Smooth muscle cell (in vitro differentiated cells): ENCODE measurements around the gene CRISPLD2. TPM values are rescaled to one million over a fixed set of nuclear protein-coding genes. Genes with fewer than 3 reads are reported as not detected.

ENCODE experiments used
- DNase-seq: peaks from one replicate; lab custom pipeline; 2025; ENCODE audit not compliant: unreplicated experiment; lab: John Stamatoyannopoulos, UW
- H2AFZ ChIP-seq: fragments of 200-600 bp; sonication (generic); 2 replicates; pipeline ENCODE4 v1.6.0; 2016; ENCODE audit warnings: antibody characterized with exemption, low read depth, mild to moderate bottlenecking
- H3F3A ChIP-seq: fragments of 200-600 bp; sonication (generic); 2 replicates; pipeline ENCODE4 v1.6.0; 2017; ENCODE audit warnings: antibody characterized with exemption, low read depth
- H3K27ac ChIP-seq: fragments of 200-600 bp; sonication (generic); 2 replicates; pipeline ENCODE4 v1.5.1; 2016; ENCODE audit warnings: low read depth, mild to moderate bottlenecking
- H3K27me3 ChIP-seq: fragments of 200-600 bp; sonication (generic); 2 replicates; pipeline ENCODE4 v1.6.1; 2016; ENCODE audit warnings: low read depth, mild to moderate bottlenecking
- H3K36me3 ChIP-seq: fragments of 200-600 bp; sonication (generic); 2 replicates; pipeline ENCODE4 v1.5.1; 2016; ENCODE audit warnings: low read depth
- H3K4me1 ChIP-seq: fragments of 200-600 bp; sonication (generic); 2 replicates; pipeline ENCODE4 v1.5.1; 2016; ENCODE audit warnings: low read depth
- H3K4me2 ChIP-seq: fragments of 200-600 bp; sonication (generic); 2 replicates; pipeline ENCODE4 v1.6.0; 2016; ENCODE audit warnings: mild to moderate bottlenecking
- H3K4me3 ChIP-seq: fragments of 200-600 bp; sonication (generic); 2 replicates; pipeline ENCODE4 v1.5.1; 2016; ENCODE audit warnings: mild to moderate bottlenecking
- H3K79me2 ChIP-seq: fragments of 200-600 bp; sonication (generic); 2 replicates; pipeline ENCODE4 v1.6.0; 2016; ENCODE audit warnings: low read depth, mild to moderate bottlenecking
- H3K9ac ChIP-seq: fragments of 200-600 bp; sonication (generic); 2 replicates; pipeline ENCODE4 v1.6.0; 2016; ENCODE audit warnings: low read depth
- H3K9me3 ChIP-seq: fragments of 200-600 bp; sonication (generic); replicated peaks from 2 replicates; pipeline ENCODE4 v1.5.1; 2016; ENCODE audit warnings: low read depth
- H4K20me1 ChIP-seq: fragments of 200-600 bp; sonication (generic); 2 replicates; pipeline ENCODE4 v1.6.0; 2016; ENCODE audit warnings: low read depth
- WGBS: methylation state at CpG from one replicate; pipeline ENCODE4 v1.1.7; 2016; ENCODE audit warnings: low lambda C conversion rate; 5-methylcytosine and 5-hydroxymethylcytosine counted together
- polyA plus RNA-seq: library from polyadenylated mRNA; unstranded; fragments of >200 nt; fragmentation: Nextera tagmentation; extraction: Ambion mirVana; gene quantifications from 2 replicates; pipeline ENCODE4 v1.2.1, GENCODE V29; 2016
- total RNA-seq: library from RNA; depleted of rRNA; stranded (reverse); fragments of >200 nt; gene quantifications from 2 replicates; pipeline ENCODE4 v1.2.3, GENCODE V29; 2014
- TF ChIP-seq, protein P1 (sequence below): fragments of 200-600 bp; sonication (generic); IDR thresholded peaks from 2 replicates; pipeline ENCODE4 v1.5.1; 2017; ENCODE audit warnings: borderline replicate concordance, mild to moderate bottlenecking, antibody characterized with exemption; ENCODE audit not compliant: insufficient read depth, poor library complexity, severe bottlenecking

CRISPLD2 gene
- total and polyA plus RNA-seq, 2 experiments from 2014 or later: 63.1 to 105 TPM

DNA sequence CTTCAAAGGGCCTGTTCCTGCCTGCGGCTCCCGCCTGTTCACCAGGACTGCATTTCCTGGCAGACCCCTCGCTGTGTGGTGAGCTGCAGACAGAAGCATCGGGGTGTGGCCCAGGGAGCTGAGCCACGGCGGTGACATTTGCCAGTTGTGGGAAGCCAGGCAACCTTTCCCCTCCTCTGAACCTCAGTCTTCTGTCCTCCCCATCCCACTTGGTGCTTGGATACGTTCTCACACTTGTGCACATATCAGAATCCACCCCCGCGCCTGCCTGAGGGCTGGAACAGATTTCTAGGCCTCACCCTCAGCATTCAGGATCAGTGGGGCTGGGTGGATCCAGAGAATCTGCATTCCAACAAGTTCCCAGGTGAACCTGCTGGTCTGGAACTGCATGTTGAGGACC, 63.5 kb downstream of the CRISPLD2 start:
- no peak overlapping the region for H3K4me2 ChIP-seq
- 50% methylated on average over 9 of the region's 9 CpGs for WGBS
- H3K4me3 ChIP-seq: no peak overlapping the region
- DNase-seq: no peak
- no peak overlapping the region for H2AFZ ChIP-seq
- peaks cover 35% of the 10 kb centered on the region for H3F3A ChIP-seq
- no peaks in the 10 kb centered on the region for H3K9me3 ChIP-seq
- no peaks in the 10 kb centered on the region for H4K20me1 ChIP-seq
- H3K9ac ChIP-seq: no peak overlapping the region
- H3K4me1 ChIP-seq: peaks cover 17% of the 10 kb centered on the region
- H3K27ac ChIP-seq: peak overlapping the region; percentile 94
- no peaks in the 10 kb centered on the region for H3K79me2 ChIP-seq
- peaks cover 5% of the 10 kb centered on the region for H3K36me3 ChIP-seq
- no peaks in the 10 kb centered on the region for H3K27me3 ChIP-seq
- TF ChIP-seq, protein P1, sequence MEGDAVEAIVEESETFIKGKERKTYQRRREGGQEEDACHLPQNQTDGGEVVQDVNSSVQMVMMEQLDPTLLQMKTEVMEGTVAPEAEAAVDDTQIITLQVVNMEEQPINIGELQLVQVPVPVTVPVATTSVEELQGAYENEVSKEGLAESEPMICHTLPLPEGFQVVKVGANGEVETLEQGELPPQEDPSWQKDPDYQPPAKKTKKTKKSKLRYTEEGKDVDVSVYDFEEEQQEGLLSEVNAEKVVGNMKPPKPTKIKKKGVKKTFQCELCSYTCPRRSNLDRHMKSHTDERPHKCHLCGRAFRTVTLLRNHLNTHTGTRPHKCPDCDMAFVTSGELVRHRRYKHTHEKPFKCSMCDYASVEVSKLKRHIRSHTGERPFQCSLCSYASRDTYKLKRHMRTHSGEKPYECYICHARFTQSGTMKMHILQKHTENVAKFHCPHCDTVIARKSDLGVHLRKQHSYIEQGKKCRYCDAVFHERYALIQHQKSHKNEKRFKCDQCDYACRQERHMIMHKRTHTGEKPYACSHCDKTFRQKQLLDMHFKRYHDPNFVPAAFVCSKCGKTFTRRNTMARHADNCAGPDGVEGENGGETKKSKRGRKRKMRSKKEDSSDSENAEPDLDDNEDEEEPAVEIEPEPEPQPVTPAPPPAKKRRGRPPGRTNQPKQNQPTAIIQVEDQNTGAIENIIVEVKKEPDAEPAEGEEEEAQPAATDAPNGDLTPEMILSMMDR: no peak

DNA sequence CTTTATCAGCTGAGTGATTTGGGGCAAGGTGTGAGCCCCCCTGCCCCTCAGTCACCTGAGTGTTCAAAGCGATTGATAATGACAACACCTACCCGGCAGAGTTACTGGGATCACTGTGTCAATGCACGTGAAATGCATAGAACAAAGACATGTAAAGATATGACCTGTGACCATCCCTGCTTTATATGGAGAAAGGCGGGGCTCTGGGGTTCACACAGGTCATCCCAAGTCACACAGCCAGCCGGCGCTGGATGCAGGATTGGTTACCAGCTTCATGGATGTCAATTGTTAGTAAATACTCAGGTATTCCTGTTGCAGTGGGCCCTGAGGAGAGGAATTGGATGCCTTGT, 64.4 kb downstream of the CRISPLD2 start:
- TF ChIP-seq, protein P1: no peak
- no peaks in the 10 kb centered on the region for H3K9me3 ChIP-seq
- H3K79me2 ChIP-seq: no peaks in the 10 kb centered on the region
- H2AFZ ChIP-seq: no peak overlapping the region
- 74% methylated on average over 6 of the region's 6 CpGs for WGBS
- peaks cover 8% of the 10 kb centered on the region for H3K36me3 ChIP-seq
- peaks cover 17% of the 10 kb centered on the region for H3K4me1 ChIP-seq
- no peak for DNase-seq
- H4K20me1 ChIP-seq: no peaks in the 10 kb centered on the region
- H3K9ac ChIP-seq: no peak overlapping the region
- H3K4me3 ChIP-seq: no peak overlapping the region
- H3K4me2 ChIP-seq: no peak overlapping the region
- peaks cover 40% of the 10 kb centered on the region for H3F3A ChIP-seq
- no peaks in the 10 kb centered on the region for H3K27me3 ChIP-seq
- H3K27ac ChIP-seq: peak overlapping the region; percentile 47

DNA sequence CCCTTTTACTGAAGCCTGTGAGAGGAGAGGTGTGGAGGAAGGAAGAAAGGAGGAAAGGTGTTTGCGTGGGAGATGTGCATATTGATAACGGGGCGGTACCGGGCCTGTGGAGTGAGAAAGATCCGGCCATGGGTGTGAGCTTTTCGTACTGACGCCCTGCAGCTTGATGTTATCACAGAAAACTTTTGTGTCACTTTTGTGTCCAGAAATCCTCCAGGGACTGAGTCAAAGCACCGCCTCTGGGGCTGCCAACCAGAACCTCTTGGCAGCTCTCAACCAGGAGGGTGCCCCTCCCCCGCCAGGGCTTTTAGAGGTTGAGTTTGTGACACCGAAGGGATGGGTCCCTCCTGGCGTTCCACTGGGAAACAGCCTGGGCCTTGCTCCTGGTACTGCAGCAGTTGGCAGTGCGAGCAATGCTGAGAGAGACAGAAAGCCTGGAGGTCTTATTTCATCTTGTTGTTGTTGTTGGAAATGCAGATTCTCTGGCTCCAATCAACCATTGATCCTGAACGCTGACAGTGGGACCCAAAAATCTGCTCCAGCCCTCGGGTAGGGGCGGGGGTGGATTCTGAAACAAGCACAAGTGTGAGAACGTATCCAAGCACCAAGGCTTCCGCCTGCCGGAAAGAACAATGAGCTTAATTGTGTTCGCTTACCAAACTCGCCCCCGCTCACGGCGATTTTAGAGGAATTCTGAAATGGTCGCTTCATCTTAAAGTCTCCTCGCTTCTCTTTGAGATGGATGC, 65.0 kb downstream of the CRISPLD2 start:
- peaks cover 37% of the 10 kb centered on the region for H3F3A ChIP-seq
- H3K4me3 ChIP-seq: no peak overlapping the region
- peaks cover 16% of the 10 kb centered on the region for H3K4me1 ChIP-seq
- no peak overlapping the region for H2AFZ ChIP-seq
- no peaks in the 10 kb centered on the region for H3K79me2 ChIP-seq
- peak overlapping the region; percentile 47 for H3K27ac ChIP-seq
- DNase-seq: no peak
- H3K9me3 ChIP-seq: no peaks in the 10 kb centered on the region
- 48% methylated on average over 25 of the region's 25 CpGs for WGBS
- no peaks in the 10 kb centered on the region for H4K20me1 ChIP-seq
- no peaks in the 10 kb centered on the region for H3K27me3 ChIP-seq
- TF ChIP-seq, protein P1: no peak
- no peak overlapping the region for H3K4me2 ChIP-seq
- peaks cover 8% of the 10 kb centered on the region for H3K36me3 ChIP-seq
- no peak overlapping the region for H3K9ac ChIP-seq
